ENCODE results near the gene BCAT1.

The BCAT1 gene

DNA sequence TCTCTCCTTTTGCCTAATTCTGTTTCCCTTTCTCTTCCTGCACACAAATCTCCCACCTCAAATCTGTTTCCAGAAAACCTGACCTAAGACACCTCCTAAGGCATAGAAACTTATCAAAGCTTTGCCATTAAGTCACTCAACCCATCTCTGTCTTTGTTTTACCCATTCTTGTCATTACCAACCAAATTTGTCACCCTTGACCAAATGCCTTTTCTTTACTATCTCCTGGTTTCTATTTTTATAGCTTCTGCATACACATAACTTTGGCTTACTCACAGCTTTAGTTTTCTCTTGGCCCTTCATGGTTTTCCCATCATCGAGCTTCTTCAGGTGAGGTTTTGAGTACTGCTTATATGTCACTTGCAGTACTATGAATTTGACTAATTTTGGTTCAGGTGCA is 184.2 kb downstream of the BCAT1 start:
- no peak for DNase-seq (ENCODE audit: low read depth in 2 of 2)

- DNase-seq (ENCODE audit: low read depth in 2 of 2): no peak
Measured at GRCh38 chr12:24760606-24761378, 188.1 kb downstream of the BCAT1 start.

GRCh38 chr12:24760162-24760561 is 188.7 kb downstream of the BCAT1 start:
- no peak for DNase-seq (ENCODE audit: low read depth in 2 of 2)

Data from stimulated activated CD8-positive, alpha-beta memory T cell treated with anti-CD3 and anti-CD28 coated beads, Interleukin-2, amount 100 ng/mL, for 1 hour (primary cell).